ENCODE data around the gene TSPAN5. TPM values are rescaled to one million over a fixed set of nuclear protein-coding genes. Genes with fewer than 3 reads are reported as not detected.

The TSPAN5 gene
- total and polyA plus RNA-seq, 9 of the 15 experiments (the other 6 are each of a cell fraction or from before 2014, with no cell fraction given): 0.58 to 6.6 (median 0.73) TPM

DNA sequence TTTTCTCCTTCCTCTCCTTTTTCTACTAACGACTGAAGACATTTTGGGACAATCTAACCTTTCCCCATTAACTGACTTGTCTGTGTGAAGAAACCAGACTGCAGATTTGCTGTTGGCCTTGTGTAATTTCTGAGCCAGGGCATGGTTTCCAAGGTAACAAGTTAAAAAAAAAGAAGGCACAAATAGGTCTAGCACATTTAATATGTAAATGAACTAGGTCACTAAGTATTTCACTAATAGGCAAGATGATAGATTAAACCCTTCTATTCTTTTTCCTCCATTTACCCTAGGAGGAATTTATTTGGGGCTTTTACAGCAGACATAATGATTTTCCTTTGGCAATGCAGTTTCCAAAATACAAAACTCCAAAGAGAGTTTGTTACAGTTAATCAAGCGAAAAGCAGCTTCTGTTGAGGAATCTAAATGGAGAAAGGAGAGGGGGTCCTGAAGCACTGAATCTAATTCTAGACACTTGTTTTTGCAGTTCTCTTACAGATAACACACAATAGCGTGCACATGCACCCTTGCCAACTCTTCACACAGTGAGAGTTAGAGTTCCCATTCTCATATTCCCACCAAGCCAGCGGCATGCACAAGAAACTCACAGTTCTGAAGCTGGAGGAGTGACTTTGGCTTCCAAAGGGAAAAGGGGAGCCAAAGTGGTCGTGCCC lies 72.0 kb downstream of the TSPAN5 start:
- Histone ChIP-seq H3K36me3 (ENCODE audit: control insufficient read depth, insufficient read depth, low read length) (no peaks in the 10 kb centered on the region), H4K20me1 (replicated peaks; ENCODE audit: control insufficient read depth, insufficient read depth, low read length) (no peaks in the 10 kb centered on the region), H2AFZ (ENCODE audit: low read depth, low read length) (no peak overlapping the region), H3K4me3 (no peak overlapping the region), H3K79me2 (ENCODE audit: control insufficient read depth, insufficient read depth, low read length) (no peaks in the 10 kb centered on the region), H3K9me3 (replicated peaks; ENCODE audit: control insufficient read depth, insufficient read depth, low read depth, low read length) (no peaks in the 10 kb centered on the region), H3K27me3 (ENCODE audit: control insufficient read depth in 2 of 2, insufficient read depth in 2 of 2, low read length in 2 of 2) (peaks cover 6 to 28% of the 10 kb centered on the region in 2 experiments; a peak in 4 of 5 replicates), H3K9me1 (ENCODE audit: control insufficient read depth, insufficient read depth, low read length) (no peaks in the 10 kb centered on the region), H3K4me1 (replicated peaks in 1 of 2; ENCODE audit: control insufficient read depth in 2 of 2, insufficient read depth in 2 of 2, low read length in 2 of 2) (no peaks in the 10 kb centered on the region), H3K4me2 (ENCODE audit: insufficient read depth, low read length) (no peak overlapping the region), H3K9ac (ENCODE audit: insufficient read depth in 1 of 2, low read depth in 2 of 2, low read length in 2 of 2) (no peak overlapping the region), H3K27ac (ENCODE audit: extremely low read depth, low read depth, low read length) (no peak overlapping the region)
- ChIA-PET CTCF (ENCODE audit: low intra/inter-chr PET ratio) (no interaction called here), POLR2A (no interaction called here)
- 0 out of 2 replicates have a peak, but pooled peaks have one; percentile 7 for TF ChIP-seq RFX1 (IDR thresholded peaks at IDR 0.05)
- TF ChIP-seq ZNF197 (CRISPR knock-in tag; IDR thresholded peaks at IDR 0.05; ENCODE audit: low read depth): no peak
- in situ Hi-C loops (cut with MboI): no loop called here
- FAIRE-seq: no peak
- WGBS (ENCODE audit: insufficient coverage, low coverage, missing lambda C conversion rate): 2% methylated on average over 4 of the region's 5 CpGs
- no peak for DNase-seq (ENCODE audit: extremely low read depth in 1 of 4, low spot score in 3 of 4)
- no peak for ATAC-seq
- no TSS peak for BruUV-seq (replicated peaks)
- intact Hi-C loops (cut with micrococcal nuclease): no loop called here

DNA sequence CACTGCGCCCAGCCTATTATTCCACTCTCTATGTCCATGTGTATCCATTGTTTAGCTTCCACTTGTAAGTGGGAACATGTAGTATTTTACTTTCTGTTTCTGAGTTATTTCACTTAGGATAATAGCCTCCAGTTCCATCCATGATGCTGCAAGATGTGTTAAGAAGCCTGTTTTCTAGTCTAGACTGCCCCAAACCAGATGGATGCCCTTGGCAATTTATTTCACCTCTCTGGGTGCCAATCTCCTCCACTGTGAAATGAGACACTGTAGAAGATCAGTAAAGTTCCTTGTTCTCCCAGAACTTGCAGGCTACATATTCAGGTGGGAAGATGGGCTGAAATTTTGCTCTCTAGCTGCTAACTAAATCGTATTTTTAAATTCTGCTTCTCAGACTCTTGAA lies 72.8 kb downstream of the TSPAN5 start:
- H3K4me3 ChIP-seq: no peak overlapping the region
- H3K9me3 ChIP-seq (replicated peaks; ENCODE audit: control insufficient read depth, insufficient read depth, low read depth, low read length): no peaks in the 10 kb centered on the region
- peaks cover 6 to 28% of the 10 kb centered on the region in 2 experiments; a peak in 4 of 5 replicates for H3K27me3 ChIP-seq (ENCODE audit: control insufficient read depth in 2 of 2, insufficient read depth in 2 of 2, low read length in 2 of 2)
- ChIA-PET POLR2A (no interaction called here), CTCF (ENCODE audit: low intra/inter-chr PET ratio) (no interaction called here)
- intact Hi-C loops (cut with micrococcal nuclease) (no loop called here), in situ Hi-C loops (cut with MboI) (no loop called here)
- no peaks in the 10 kb centered on the region for H3K36me3 ChIP-seq (ENCODE audit: control insufficient read depth, insufficient read depth, low read length)
- H3K4me1 ChIP-seq (replicated peaks in 1 of 2; ENCODE audit: control insufficient read depth in 2 of 2, insufficient read depth in 2 of 2, low read length in 2 of 2): no peaks in the 10 kb centered on the region
- H3K27ac ChIP-seq (ENCODE audit: extremely low read depth, low read depth, low read length): no peak overlapping the region
- no peak overlapping the region for H3K9ac ChIP-seq (ENCODE audit: insufficient read depth in 1 of 2, low read depth in 2 of 2, low read length in 2 of 2)
- H2AFZ ChIP-seq (ENCODE audit: low read depth, low read length): no peak overlapping the region
- no peaks in the 10 kb centered on the region for H3K9me1 ChIP-seq (ENCODE audit: control insufficient read depth, insufficient read depth, low read length)
- no peak for ATAC-seq
- FAIRE-seq: no peak
- H4K20me1 ChIP-seq (replicated peaks; ENCODE audit: control insufficient read depth, insufficient read depth, low read length): no peaks in the 10 kb centered on the region
- WGBS (ENCODE audit: insufficient coverage, low coverage, missing lambda C conversion rate): 19% methylated on average over 2 of the region's 2 CpGs
- H3K4me2 ChIP-seq (ENCODE audit: insufficient read depth, low read length): no peak overlapping the region
- H3K79me2 ChIP-seq (ENCODE audit: control insufficient read depth, insufficient read depth, low read length): no peaks in the 10 kb centered on the region
- BruUV-seq (replicated peaks): no TSS peak
- no peak for DNase-seq (ENCODE audit: extremely low read depth in 1 of 4, low spot score in 3 of 4)
- TF ChIP-seq, protein P1, sequence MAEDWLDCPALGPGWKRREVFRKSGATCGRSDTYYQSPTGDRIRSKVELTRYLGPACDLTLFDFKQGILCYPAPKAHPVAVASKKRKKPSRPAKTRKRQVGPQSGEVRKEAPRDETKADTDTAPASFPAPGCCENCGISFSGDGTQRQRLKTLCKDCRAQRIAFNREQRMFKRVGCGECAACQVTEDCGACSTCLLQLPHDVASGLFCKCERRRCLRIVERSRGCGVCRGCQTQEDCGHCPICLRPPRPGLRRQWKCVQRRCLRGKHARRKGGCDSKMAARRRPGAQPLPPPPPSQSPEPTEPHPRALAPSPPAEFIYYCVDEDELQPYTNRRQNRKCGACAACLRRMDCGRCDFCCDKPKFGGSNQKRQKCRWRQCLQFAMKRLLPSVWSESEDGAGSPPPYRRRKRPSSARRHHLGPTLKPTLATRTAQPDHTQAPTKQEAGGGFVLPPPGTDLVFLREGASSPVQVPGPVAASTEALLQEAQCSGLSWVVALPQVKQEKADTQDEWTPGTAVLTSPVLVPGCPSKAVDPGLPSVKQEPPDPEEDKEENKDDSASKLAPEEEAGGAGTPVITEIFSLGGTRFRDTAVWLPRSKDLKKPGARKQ (CRISPR knock-in tag; IDR thresholded peaks at IDR 0.05): no peak
- no peak for TF ChIP-seq RBM17 (IDR thresholded peaks at IDR 0.05; ENCODE audit: borderline replicate concordance, low read depth, low read length)
- TF ChIP-seq SP1 (CRISPR knock-in tag; IDR thresholded peaks at IDR 0.05): no peak
- TF ChIP-seq ETS2 (tag; IDR thresholded peaks at IDR 0.05; ENCODE audit: borderline replicate concordance, poor library complexity, severe bottlenecking): no peak
- no peak for TF ChIP-seq U2AF1 (optimal IDR thresholded peaks at IDR 0.05; ENCODE audit: low read depth, low read length)
- no peak for TF ChIP-seq ZNF551 (CRISPR knock-in tag; IDR thresholded peaks at IDR 0.05)
- TF ChIP-seq, protein P2, sequence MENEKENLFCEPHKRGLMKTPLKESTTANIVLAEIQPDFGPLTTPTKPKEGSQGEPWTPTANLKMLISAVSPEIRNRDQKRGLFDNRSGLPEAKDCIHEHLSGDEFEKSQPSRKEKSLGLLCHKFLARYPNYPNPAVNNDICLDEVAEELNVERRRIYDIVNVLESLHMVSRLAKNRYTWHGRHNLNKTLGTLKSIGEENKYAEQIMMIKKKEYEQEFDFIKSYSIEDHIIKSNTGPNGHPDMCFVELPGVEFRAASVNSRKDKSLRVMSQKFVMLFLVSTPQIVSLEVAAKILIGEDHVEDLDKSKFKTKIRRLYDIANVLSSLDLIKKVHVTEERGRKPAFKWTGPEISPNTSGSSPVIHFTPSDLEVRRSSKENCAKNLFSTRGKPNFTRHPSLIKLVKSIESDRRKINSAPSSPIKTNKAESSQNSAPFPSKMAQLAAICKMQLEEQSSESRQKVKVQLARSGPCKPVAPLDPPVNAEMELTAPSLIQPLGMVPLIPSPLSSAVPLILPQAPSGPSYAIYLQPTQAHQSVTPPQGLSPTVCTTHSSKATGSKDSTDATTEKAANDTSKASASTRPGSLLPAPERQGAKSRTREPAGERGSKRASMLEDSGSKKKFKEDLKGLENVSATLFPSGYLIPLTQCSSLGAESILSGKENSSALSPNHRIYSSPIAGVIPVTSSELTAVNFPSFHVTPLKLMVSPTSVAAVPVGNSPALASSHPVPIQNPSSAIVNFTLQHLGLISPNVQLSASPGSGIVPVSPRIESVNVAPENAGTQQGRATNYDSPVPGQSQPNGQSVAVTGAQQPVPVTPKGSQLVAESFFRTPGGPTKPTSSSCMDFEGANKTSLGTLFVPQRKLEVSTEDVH (IDR thresholded peaks at IDR 0.05; ENCODE audit: low read depth, partially characterized antibody): no peak
- no peak for TF ChIP-seq CBFA2T3 (IDR thresholded peaks at IDR 0.05)
- no peak for TF ChIP-seq L3MBTL2 (IDR thresholded peaks at IDR 0.05)
- TF ChIP-seq CHD2 (IDR thresholded peaks at IDR 0.05; ENCODE audit: low read depth, low read length): no peak

Measured in K562 (cell line).